T-helper 2 cell treated with Interferon-gamma antibody and Interleukin-4, amounts not matched to agents 5 μg/mL and 100 μg/mL, for 36 hours (primary cell): ENCODE data around the gene AHSP.
A peak's percentile ranks its signal among the peaks of the same experiment; 100 is the strongest.
"Not testable (repeated sequence)": the region's sequence is repeated elsewhere in the genome, so short reads cannot be mapped to it uniquely, and the experiment has no call there.

Source experiments
- DNase-seq: peaks from one replicate; pipeline ENCODE4 v3.0.0; 2021; ENCODE audit warnings: low spot score
- H3K27ac Mint-ChIP-seq: one replicate; pipeline ENCODE4 v1.8.0; 2021; ENCODE audit warnings: mild to moderate bottlenecking, mixed read lengths
- H3K27me3 Mint-ChIP-seq: one replicate; pipeline ENCODE4 v1.8.0; 2021; ENCODE audit warnings: low read depth, mixed read lengths
- H3K36me3 Mint-ChIP-seq: one replicate; pipeline ENCODE4 v1.8.0; 2021; ENCODE audit warnings: low read depth, mixed read lengths
- H3K4me1 Mint-ChIP-seq: one replicate; pipeline ENCODE4 v1.8.0; 2021; ENCODE audit warnings: low read depth, mixed read lengths
- H3K4me3 Mint-ChIP-seq: one replicate; pipeline ENCODE4 v1.8.0; 2022; ENCODE audit warnings: mild to moderate bottlenecking, moderate library complexity, mixed read lengths
- H3K9me3 Mint-ChIP-seq: one replicate; pipeline ENCODE4 v1.8.0; 2021; ENCODE audit warnings: mixed read lengths

Gene AHSP

GRCh38 chr16:31527734-31528274, at the start of gene AHSP:
TSS of gene AHSP (plus strand) at chr16:31527900. CDS start at chr16:31528140, 240 bp downstream.
- no peaks in the 10 kb centered on the region for H3K9me3 Mint-ChIP-seq
- no peak within 1 kb of the TSS for H3K4me3 Mint-ChIP-seq
- peaks cover 27% of the 10 kb centered on the region for H3K27me3 Mint-ChIP-seq
- H3K4me1 Mint-ChIP-seq: no peaks in the 10 kb centered on the region
- H3K27ac Mint-ChIP-seq: no peak within 1 kb of the TSS
- H3K36me3 Mint-ChIP-seq: no peaks in the 10 kb centered on the region
- DNase-seq: no peak

DNA sequence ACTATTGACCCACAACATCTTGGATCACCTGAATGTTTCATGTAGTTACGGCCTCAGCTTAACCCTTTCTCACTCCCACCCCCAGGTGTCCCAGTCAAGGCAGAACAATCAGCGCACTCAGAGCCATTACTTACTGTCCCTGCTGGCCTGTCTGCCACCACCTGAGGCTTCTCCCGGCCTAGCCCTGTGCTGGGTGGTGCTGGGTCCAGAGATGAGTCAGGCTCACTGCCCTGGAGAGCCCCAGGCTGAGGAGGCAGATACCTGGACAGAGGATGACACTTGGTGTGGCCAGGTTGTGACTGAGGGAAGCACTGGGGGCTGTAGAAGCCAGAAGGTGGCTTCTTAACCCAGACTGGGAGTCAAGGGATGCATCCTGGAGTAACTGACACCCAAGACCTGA, 48.7 kb upstream of the AHSP start:
- Mint-ChIP-seq H3K27ac (no peak overlapping the region), H3K27me3 (peaks cover 34% of the 10 kb centered on the region), H3K4me3 (no peak overlapping the region), H3K36me3 (no peaks in the 10 kb centered on the region), H3K4me1 (peaks cover 9% of the 10 kb centered on the region), H3K9me3 (no peaks in the 10 kb centered on the region)
- no peak for DNase-seq

GRCh38 chr16:31479751-31480150, 47.9 kb upstream of the AHSP start:
- Mint-ChIP-seq H3K36me3 (no peaks in the 10 kb centered on the region), H3K27ac (no peak overlapping the region), H3K9me3 (no peaks in the 10 kb centered on the region), H3K4me3 (no peak overlapping the region), H3K4me1 (peaks cover 9% of the 10 kb centered on the region), H3K27me3 (peaks cover 28% of the 10 kb centered on the region)
- no peak for DNase-seq

DNA sequence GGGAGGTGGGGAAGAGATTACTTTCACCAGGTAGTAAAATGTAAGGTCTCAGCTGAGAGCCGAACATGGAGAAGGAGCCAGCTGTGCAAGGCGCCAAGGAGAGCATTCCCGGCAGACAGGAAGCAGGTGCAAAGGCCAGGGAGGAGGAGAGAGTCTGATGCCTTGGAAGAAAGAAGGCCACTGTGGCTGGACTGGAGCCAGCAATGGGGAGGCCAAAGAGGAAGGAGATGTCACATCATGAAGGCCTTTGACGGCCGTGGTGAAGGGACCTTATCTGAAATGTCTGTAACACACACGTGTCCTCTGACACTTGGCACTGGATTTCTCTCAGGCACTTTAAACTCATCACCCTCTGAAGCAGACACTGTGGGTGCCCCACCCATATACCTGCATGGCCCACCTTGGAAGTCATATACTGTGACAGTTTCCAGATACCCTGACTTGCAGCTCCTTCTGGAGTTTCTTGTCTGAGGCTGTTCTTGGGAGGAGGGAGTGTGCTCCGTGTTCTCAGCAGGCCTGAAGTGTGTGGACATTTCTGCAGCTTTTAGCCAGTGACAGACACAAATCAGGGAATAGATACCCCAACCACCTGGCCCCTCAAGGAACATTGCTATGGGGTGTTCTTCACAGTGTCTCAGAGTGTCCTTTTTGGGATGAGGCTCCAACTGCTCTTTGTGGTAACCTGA, 46.7 kb upstream of the AHSP start:
- Mint-ChIP-seq H3K27me3 (peaks cover 27% of the 10 kb centered on the region), H3K4me1 (peaks cover 8% of the 10 kb centered on the region), H3K27ac (no peak overlapping the region)

DNA sequence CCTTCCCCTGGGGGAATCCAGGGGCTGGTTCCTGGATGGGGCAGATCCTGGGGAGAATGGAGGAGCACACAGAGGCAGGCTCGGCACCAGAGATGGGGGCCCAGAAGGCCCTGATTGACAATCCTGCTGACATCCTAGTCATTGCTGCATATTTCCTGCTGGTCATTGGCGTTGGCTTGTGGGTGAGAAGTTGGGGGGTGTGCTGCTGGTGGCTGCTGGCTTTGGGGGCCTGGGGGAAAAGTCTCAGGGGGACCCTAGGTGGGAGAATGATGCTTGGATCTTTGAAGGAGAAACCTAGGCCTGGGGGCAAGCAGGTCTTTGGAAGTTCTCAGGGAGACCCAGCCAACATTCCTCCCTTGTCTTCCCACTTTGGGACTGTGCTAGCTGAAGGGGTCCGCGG, 44.6 kb upstream of the AHSP start, which contains the start of gene SLC5A2:
Gene SLC5A2 (plus strand): TSS at position 43 of the 400 bp plus-strand sequence. CDS start 14 bp downstream, at position 57.
- Mint-ChIP-seq H3K9me3 (no peaks in the 10 kb centered on the region), H3K27ac (no peak within 1 kb of the TSS), H3K27me3 (peaks cover 29% of the 10 kb centered on the region), H3K36me3 (no peaks in the 10 kb centered on the region), H3K4me3 (no peak within 1 kb of the TSS), H3K4me1 (peaks cover 2% of the 10 kb centered on the region)
- no peak for DNase-seq

More for the DNA sequence above, 46.7 kb upstream of the AHSP start:
- Mint-ChIP-seq H3K9me3 (no peaks in the 10 kb centered on the region), H3K4me3 (no peak overlapping the region), H3K36me3 (no peaks in the 10 kb centered on the region)
- no peak for DNase-seq

DNA sequence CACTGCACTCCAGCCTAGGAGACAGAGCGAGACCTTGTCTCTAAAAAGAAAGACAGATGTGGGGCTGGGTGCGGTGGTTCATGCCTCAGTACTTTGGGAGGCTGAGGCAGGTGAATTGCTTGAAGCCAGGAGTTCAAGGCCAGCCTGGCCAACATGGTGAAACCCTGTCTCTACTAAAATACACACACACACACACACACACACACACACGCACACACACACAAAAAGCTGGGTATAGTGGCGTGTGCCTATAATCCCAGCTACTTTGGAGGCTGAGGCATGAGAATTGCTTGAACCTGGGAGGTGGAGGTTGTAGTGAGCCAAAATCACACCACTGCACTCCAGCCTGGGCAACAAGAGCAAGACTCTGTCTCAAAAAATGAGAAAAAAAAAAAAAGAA, 43.7 kb upstream of the AHSP start:
- not testable (repeated sequence) for H3K9me3 Mint-ChIP-seq, H3K4me3 Mint-ChIP-seq, DNase-seq, H3K27ac Mint-ChIP-seq, H3K36me3 Mint-ChIP-seq, H3K4me1 Mint-ChIP-seq
- peaks cover 28% of the 10 kb centered on the region for H3K27me3 Mint-ChIP-seq

DNA sequence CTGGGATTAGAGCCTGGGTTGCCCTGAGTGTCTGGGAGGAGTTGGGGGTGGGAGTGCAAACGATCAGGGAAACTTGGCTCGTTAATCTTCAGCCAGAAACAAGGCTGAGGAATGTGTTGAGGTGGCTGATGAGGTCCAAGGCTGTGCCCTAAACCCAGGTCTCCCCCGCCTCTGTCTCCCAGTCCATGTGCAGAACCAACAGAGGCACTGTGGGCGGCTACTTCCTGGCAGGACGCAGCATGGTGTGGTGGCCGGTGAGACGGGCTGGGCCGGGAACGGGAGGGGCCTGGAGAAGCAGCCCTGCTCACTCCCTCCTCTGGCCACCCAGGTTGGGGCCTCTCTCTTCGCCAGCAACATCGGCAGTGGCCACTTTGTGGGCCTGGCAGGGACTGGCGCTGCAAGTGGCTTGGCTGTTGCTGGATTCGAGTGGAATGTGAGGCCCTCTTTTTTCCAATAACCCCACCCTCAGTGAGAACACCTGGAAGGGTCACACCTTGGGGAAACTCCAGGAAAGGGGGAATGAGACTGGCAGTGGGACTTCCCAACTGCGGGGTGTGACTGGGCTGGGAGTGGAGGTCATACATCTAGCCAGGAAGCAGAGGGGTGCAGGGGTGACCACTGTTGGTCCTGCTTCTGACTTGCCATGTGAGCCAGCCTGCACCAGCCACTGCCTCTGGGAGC, 43.1 kb upstream of the AHSP start:
- no peak overlapping the region for H3K4me3 Mint-ChIP-seq

DNA sequence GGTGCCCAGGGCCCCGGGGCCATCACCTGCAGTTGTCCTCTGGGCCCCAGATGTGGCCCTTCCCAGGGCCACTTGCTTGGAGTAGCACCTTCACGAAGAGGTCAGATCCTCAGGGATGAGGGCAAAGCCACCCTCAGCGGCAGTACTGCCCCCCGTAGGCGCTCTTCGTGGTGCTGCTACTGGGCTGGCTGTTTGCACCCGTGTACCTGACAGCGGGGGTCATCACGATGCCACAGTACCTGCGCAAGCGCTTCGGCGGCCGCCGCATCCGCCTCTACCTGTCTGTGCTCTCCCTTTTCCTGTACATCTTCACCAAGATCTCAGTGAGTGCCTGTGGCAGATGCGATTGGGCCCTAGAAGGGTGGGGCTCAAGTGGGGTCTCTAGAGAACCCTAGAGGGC, 42.1 kb upstream of the AHSP start:
- Mint-ChIP-seq H3K27me3 (peaks cover 24% of the 10 kb centered on the region), H3K9me3 (no peaks in the 10 kb centered on the region), H3K27ac (no peak overlapping the region), H3K4me3 (no peak overlapping the region), H3K4me1 (peaks cover 2% of the 10 kb centered on the region), H3K36me3 (peaks cover 5% of the 10 kb centered on the region)
- DNase-seq: no peak

More for the DNA sequence above, 43.1 kb upstream of the AHSP start:
- H3K9me3 Mint-ChIP-seq: no peaks in the 10 kb centered on the region
- peaks cover 2% of the 10 kb centered on the region for H3K36me3 Mint-ChIP-seq
- H3K4me1 Mint-ChIP-seq: peaks cover 2% of the 10 kb centered on the region
- DNase-seq: no peak
- no peak overlapping the region for H3K27ac Mint-ChIP-seq
- peaks cover 26% of the 10 kb centered on the region for H3K27me3 Mint-ChIP-seq

GRCh38 chr16:31486045-31486444, 41.7 kb upstream of the AHSP start:
- no peak overlapping the region for H3K27ac Mint-ChIP-seq
- peaks cover 5% of the 10 kb centered on the region for H3K36me3 Mint-ChIP-seq
- H3K4me3 Mint-ChIP-seq: peak overlapping the region; percentile 54
- no peaks in the 10 kb centered on the region for H3K9me3 Mint-ChIP-seq
- peaks cover 2% of the 10 kb centered on the region for H3K4me1 Mint-ChIP-seq
- peaks cover 21% of the 10 kb centered on the region for H3K27me3 Mint-ChIP-seq
- no peak for DNase-seq

DNA sequence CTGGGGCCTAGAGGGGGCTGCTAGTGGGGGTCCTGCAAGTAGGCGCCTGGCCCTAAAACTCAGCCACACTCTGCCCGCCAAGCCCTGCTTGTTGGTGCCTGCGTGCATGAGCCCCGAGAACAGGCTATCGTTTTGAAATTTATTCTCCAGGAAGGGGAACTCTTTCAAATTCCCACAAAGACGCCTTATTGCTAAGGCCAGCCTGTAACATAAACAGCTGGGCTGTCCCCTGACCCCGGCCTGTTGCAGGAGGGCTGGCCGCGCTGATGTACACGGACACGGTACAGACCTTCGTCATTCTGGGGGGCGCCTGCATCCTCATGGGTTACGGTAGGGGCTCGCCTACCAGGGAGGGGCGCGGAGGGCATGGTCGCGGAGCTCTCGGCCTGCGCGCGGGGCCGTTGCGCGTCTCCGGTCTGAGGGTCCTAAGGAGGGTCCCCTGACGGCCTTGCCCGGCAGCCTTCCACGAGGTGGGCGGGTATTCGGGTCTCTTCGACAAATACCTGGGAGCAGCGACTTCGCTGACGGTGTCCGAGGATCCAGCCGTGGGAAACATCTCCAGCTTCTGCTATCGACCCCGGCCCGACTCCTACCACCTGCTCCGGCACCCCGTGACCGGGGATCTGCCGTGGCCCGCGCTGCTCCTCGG, 40.5 kb upstream of the AHSP start:
- peaks cover 2% of the 10 kb centered on the region for H3K4me1 Mint-ChIP-seq
- no peaks in the 10 kb centered on the region for H3K9me3 Mint-ChIP-seq
- H3K4me3 Mint-ChIP-seq: peak overlapping the region; percentile 88
- no peak overlapping the region for H3K27ac Mint-ChIP-seq
- peaks cover 10% of the 10 kb centered on the region for H3K36me3 Mint-ChIP-seq
- no peak for DNase-seq
- H3K27me3 Mint-ChIP-seq: peaks cover 17% of the 10 kb centered on the region

DNA sequence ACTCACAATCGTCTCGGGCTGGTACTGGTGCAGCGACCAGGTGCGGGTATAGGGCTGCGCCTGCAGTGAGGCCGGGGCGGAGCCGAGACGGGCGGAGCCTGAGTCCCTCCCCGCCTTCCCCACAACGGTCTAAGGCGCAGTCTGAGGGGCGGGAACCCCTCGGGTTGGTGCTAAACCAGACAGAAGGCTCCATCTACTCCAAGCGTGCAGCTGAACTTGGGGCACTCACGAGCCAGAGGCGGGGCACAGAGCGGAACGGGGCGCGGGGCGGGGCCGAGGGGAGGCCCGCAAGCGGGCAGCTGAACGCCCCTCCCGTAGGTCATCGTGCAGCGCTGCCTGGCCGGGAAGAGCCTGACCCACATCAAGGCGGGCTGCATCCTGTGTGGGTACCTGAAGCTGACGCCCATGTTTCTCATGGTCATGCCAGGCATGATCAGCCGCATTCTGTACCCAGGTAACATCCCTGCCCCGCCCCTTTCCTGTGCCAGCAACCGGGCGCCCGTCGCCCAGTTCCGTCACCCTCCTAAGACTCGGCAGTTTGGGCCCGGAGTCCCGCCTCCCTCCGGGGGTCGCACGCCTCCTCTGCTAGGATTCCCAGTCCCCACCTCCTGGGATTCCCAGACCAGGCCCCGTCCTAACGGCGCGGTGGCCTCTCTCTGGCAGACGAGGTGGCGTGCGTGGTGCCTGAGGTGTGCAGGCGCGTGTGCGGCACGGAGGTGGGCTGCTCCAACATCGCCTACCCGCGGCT, 39.8 kb upstream of the AHSP start:
- peak overlapping the region; percentile 88 for H3K4me3 Mint-ChIP-seq
- DNase-seq: peak; percentile 47
- H3K27ac Mint-ChIP-seq: no peak overlapping the region
- peaks cover 13% of the 10 kb centered on the region for H3K27me3 Mint-ChIP-seq
- peaks cover 10% of the 10 kb centered on the region for H3K36me3 Mint-ChIP-seq
- H3K9me3 Mint-ChIP-seq: no peaks in the 10 kb centered on the region
- H3K4me1 Mint-ChIP-seq: peaks cover 2% of the 10 kb centered on the region

DNA sequence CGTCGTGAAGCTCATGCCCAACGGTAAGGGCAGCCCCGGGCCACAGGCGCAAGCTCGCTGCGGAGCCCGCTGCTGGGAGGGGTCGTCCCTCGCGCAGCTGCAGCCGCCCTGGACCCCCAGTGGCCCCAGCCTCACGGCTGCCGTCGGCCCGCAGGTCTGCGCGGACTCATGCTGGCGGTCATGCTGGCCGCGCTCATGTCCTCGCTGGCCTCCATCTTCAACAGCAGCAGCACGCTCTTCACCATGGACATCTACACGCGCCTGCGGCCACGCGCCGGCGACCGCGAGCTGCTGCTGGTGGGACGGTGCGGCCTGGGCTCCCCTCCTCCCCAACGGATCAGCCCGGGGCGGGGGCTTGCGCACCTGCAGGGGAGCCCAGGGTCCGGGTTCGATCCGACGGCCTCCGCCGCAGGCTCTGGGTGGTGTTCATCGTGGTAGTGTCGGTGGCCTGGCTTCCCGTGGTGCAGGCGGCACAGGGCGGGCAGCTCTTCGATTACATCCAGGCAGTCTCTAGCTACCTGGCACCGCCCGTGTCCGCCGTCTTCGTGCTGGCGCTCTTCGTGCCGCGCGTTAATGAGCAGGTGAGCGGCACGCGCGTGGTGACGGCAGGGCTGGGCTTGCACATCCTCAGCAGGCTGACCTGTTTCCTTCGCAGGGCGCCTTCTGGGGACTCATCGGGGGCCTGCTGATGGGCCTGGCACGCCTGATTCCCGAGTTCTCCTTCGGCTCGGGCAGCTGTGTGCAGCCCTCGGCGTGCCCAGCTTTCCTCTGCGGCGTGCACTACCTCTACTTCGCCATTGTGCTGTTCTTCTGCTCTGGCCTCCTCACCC, 39.0 kb upstream of the AHSP start:
- Mint-ChIP-seq H3K27me3 (peaks cover 13% of the 10 kb centered on the region), H3K9me3 (no peaks in the 10 kb centered on the region), H3K4me3 (peak overlapping the region; percentile 24), H3K36me3 (peaks cover 15% of the 10 kb centered on the region), H3K27ac (no peak overlapping the region), H3K4me1 (peaks cover 2% of the 10 kb centered on the region)
- DNase-seq: no peak

DNA sequence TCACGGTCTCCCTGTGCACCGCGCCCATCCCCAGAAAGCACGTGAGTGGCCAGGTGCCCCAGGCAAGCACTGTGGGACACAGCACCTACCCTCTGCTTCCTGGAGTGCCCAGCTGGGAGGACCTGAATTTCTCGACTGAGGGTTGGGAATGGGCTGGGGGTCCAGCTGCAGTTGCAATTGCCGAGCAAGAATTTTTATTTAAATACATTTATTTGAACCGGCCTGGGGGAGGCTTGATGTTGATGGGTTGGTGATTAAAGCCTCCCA, 38.5 kb upstream of the AHSP start:
- Mint-ChIP-seq H3K4me1 (peaks cover 2% of the 10 kb centered on the region), H3K27me3 (peaks cover 13% of the 10 kb centered on the region), H3K36me3 (peaks cover 15% of the 10 kb centered on the region), H3K27ac (no peak overlapping the region), H3K4me3 (peak overlapping the region; percentile 24), H3K9me3 (no peaks in the 10 kb centered on the region)
- no peak for DNase-seq
